Neural crest cell (in vitro differentiated cells): ENCODE results near the gene C1QTNF8. TPM values are rescaled to one million over a fixed set of nuclear protein-coding genes. Genes with fewer than 3 reads are reported as not detected.

ENCODE experiments used
- DNase-seq: peaks from one replicate; pipeline ENCODE4 v3.0.0; 2021; ENCODE audit warnings: low read depth, mixed read lengths, low spot score
- H3K27ac Mint-ChIP-seq: one replicate; pipeline ENCODE4 v1.8.0; 2021; ENCODE audit warnings: mild to moderate bottlenecking, mixed read lengths; ENCODE audit not compliant: unreplicated experiment
- H3K27me3 Mint-ChIP-seq: 2 replicates; pipeline ENCODE4 v1.8.0; 2021; ENCODE audit warnings: low read depth, mild to moderate bottlenecking, mixed read lengths
- H3K36me3 Mint-ChIP-seq: 2 replicates; pipeline ENCODE4 v1.8.0; 2021; ENCODE audit warnings: low read depth, mild to moderate bottlenecking, mixed read lengths
- H3K4me1 Mint-ChIP-seq: 2 replicates; pipeline ENCODE4 v1.8.0; 2021; ENCODE audit warnings: mixed read lengths
- H3K4me3 Mint-ChIP-seq: one replicate; pipeline ENCODE4 v1.8.0; 2021; ENCODE audit warnings: mild to moderate bottlenecking, mixed read lengths
- H3K9me3 Mint-ChIP-seq: 2 replicates; pipeline ENCODE4 v1.8.0; 2021; ENCODE audit warnings: mixed read lengths
- CTCF ChIP-seq: fragments of 200-600 bp; sonication (generic); conservative IDR thresholded peaks from 2 replicates; pipeline ENCODE4 v1.5.0; 2021; ENCODE audit warnings: antibody characterized with exemption, mild to moderate bottlenecking
- total RNA-seq: library from RNA; stranded (reverse); gene quantifications from 2 replicates; pipeline ENCODE4 v1.2.1, GENCODE V29; 2021

The C1QTNF8 gene
- total RNA-seq, 1 donor from 2014 or later = 0.19 TPM

GRCh38 chr16:1056196-1056595 lies 39.8 kb downstream of the C1QTNF8 start:
- TF ChIP-seq CTCF = no peak
- H3K36me3 Mint-ChIP-seq = peaks cover 4% of the 10 kb centered on the region
- peaks cover 3% of the 10 kb centered on the region for H3K9me3 Mint-ChIP-seq
- H3K27me3 Mint-ChIP-seq = no peaks in the 10 kb centered on the region
- no peak for DNase-seq
- H3K27ac Mint-ChIP-seq = no peak overlapping the region
- H3K4me3 Mint-ChIP-seq = no peak overlapping the region
- H3K4me1 Mint-ChIP-seq = no peaks in the 10 kb centered on the region

DNA sequence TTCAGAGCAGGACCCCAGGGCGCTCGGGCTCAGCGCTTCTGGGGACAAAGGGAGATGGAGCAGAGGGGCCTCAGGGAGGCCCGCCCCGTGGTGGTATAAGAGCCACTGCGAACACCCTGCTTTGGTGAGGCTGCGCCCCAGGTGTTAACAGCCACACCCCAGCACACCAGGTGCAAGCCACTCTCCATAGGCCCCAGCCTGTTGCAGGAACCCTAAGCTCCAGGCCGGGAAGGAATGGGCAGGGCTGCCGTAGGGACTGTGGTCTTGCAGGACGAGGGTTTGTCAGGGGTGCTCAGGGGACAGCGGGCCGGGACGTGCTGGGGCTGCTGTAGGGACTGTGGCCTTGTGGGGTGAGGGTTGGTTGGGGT lies 40.5 kb downstream of the C1QTNF8 start:
- Mint-ChIP-seq H3K36me3 (peaks cover 4% of the 10 kb centered on the region), H3K4me1 (no peaks in the 10 kb centered on the region), H3K27me3 (no peaks in the 10 kb centered on the region), H3K9me3 (peaks cover 3% of the 10 kb centered on the region), H3K27ac (no peak overlapping the region), H3K4me3 (no peak overlapping the region)
- TF ChIP-seq CTCF = no peak
- no peak for DNase-seq

DNA sequence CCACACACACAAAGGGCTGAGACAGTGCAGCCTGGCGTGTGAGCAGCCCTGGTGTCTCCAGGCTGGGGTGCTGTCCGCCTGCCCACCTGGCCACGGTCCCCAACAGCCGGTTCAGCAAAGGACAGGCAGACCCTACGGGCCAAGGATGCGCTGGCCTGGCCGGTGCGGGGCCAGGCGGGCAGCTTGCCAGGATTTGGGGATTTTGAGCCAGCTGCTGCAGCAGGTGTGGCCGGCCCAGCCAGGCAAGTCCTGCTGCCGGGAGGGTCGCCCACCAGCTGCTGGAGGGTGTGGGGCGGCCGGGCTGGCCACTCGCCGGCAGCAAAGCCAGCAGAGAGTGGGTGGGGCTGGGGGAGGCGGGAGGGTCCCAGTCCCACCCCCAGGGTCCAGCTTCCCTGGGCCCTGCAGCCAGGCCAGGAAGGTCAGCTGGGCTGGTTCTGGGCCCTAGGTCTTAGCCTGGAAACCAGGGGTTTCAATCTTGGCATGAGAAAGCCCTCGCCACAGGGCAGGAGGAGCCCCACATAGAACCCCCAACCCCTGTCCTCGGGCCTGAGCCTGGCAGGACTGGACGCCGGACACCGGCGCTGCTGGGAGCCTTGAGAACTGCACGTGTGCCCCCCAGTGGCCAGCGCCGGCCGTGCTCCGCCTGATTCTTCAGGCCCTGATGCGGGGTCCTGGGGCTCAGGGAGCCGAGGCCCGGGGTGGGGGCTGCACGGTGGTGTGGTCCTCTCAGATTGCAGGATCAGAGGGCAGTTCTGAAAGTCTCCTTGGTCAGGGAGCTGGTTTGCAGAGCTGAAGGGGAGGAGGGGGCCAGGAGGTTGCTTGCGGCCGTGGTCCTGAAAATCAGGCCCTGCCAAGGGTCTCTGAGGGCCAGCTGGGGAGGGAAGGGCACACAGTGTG lies 41.1 kb downstream of the C1QTNF8 start:
- no peak overlapping the region for H3K4me3 Mint-ChIP-seq
- peak; percentile 82 for DNase-seq
- H3K9me3 Mint-ChIP-seq = peaks cover 3% of the 10 kb centered on the region
- no peaks in the 10 kb centered on the region for H3K4me1 Mint-ChIP-seq
- H3K27me3 Mint-ChIP-seq = no peaks in the 10 kb centered on the region
- peak; percentile 83 for TF ChIP-seq CTCF
- no peak overlapping the region for H3K27ac Mint-ChIP-seq
- H3K36me3 Mint-ChIP-seq = peaks cover 4% of the 10 kb centered on the region

- Mint-ChIP-seq H3K27ac (no peak overlapping the region), H3K4me3 (no peak overlapping the region), H3K27me3 (no peaks in the 10 kb centered on the region), H3K9me3 (no peaks in the 10 kb centered on the region), H3K4me1 (no peaks in the 10 kb centered on the region), H3K36me3 (no peaks in the 10 kb centered on the region)
- no peak for TF ChIP-seq CTCF
- DNase-seq = no peak
Measured at GRCh38 chr16:1053700-1054368, 42.2 kb downstream of the C1QTNF8 start.

GRCh38 chr16:1053121-1053521 lies 42.9 kb downstream of the C1QTNF8 start:
- no peak for DNase-seq
- H3K27ac Mint-ChIP-seq = no peak overlapping the region
- no peaks in the 10 kb centered on the region for H3K36me3 Mint-ChIP-seq
- H3K27me3 Mint-ChIP-seq = no peaks in the 10 kb centered on the region
- H3K4me3 Mint-ChIP-seq = no peak overlapping the region
- no peaks in the 10 kb centered on the region for H3K4me1 Mint-ChIP-seq
- H3K9me3 Mint-ChIP-seq = no peaks in the 10 kb centered on the region
- TF ChIP-seq CTCF = no peak
